SKM-1 (cell line): Measurements from ENCODE around the gene UBL4B.

Source experiments
- DNase-seq: peaks from one replicate; lab custom pipeline; 2025; ENCODE audit not compliant: unreplicated experiment; lab: John Stamatoyannopoulos, UW

The UBL4B gene

GRCh38 chr1:110084227-110085078 lies 27.8 kb upstream of the UBL4B start:
- DNase-seq: no peak

GRCh38 chr1:110085671-110086070 lies 26.6 kb upstream of the UBL4B start:
- no peak for DNase-seq

GRCh38 chr1:110086961-110087360 lies 25.3 kb upstream of the UBL4B start:
- no peak for DNase-seq

- DNase-seq: peak; percentile 47
Measured at GRCh38 chr1:110087812-110088738, 24.2 kb upstream of the UBL4B start.

GRCh38 chr1:110088739-110089316 lies 23.4 kb upstream of the UBL4B start:
- no peak for DNase-seq

- no peak for DNase-seq
Measured at GRCh38 chr1:110089561-110090275, 22.5 kb upstream of the UBL4B start.

- DNase-seq: no peak
Measured at GRCh38 chr1:110091381-110091780, 20.9 kb upstream of the UBL4B start.

- DNase-seq: no peak
Measured at GRCh38 chr1:110091791-110092190, 20.5 kb upstream of the UBL4B start.

- DNase-seq: no peak
Measured at GRCh38 chr1:110092991-110093390, 19.3 kb upstream of the UBL4B start.

- DNase-seq: no peak
Measured at GRCh38 chr1:110094931-110095654, 17.1 kb upstream of the UBL4B start.

- no peak for DNase-seq
Measured at GRCh38 chr1:110097507-110098221, 14.6 kb upstream of the UBL4B start.

- DNase-seq: no peak
Measured at GRCh38 chr1:110098222-110099026, 13.8 kb upstream of the UBL4B start.

- DNase-seq: no peak
Measured at GRCh38 chr1:110100335-110100734, 11.9 kb upstream of the UBL4B start.

GRCh38 chr1:110102081-110102480 lies 10.2 kb upstream of the UBL4B start:
- DNase-seq: no peak

GRCh38 chr1:110106013-110106941 lies 6.0 kb upstream of the UBL4B start:
- peak; percentile 7 for DNase-seq

- no peak for DNase-seq
Measured at GRCh38 chr1:110107867-110108469, 4.3 kb upstream of the UBL4B start.

GRCh38 chr1:110111081-110111480 lies 1.2 kb upstream of the UBL4B start:
- DNase-seq: no peak
